Measurements from ENCODE around the gene NAA20. TPM values are rescaled to one million over a fixed set of nuclear protein-coding genes. Genes with fewer than 3 reads are reported as not detected.
A peak's percentile ranks its signal among the peaks of the same experiment; 100 is the strongest.

The NAA20 gene
- total and polyA plus RNA-seq, 7 donors: 26.3 to 74.2 (median 44.9) TPM

- intact Hi-C loops (cut with DNase I): loop anchor here (2.0 to 5.0 kb wide), 3 partner anchors 17 to 301 kb away; no protein-coding TSS in a partner anchor
- H3K36me3 ChIP-seq: peaks cover 10 to 38% (median 16%) of the 10 kb centered on the region in 4 donors
Observed at GRCh38 chr20:19993958-19994669, 23.0 kb upstream of the NAA20 start.

GRCh38 chr20:19995220-19995863 lies 21.8 kb upstream of the NAA20 start:
- H3K4me3 ChIP-seq: no peak overlapping the region
- 40 to 41% methylated on average over 5 of the region's 5 CpGs for WGBS, 2 donors
- no peak for DNase-seq
- no peaks in the 10 kb centered on the region for H3K27me3 ChIP-seq
- TF ChIP-seq POLR2AphosphoS5 (IDR thresholded peaks at IDR 0.05): no peak
- TF ChIP-seq CTCF (IDR thresholded peaks at IDR 0.05): peak; percentile 49 to 83 (median 72)
- H3K4me1 ChIP-seq: peaks cover 0 to 71% (median 47%) of the 10 kb centered on the region in 4 donors
- H3K9me3 ChIP-seq: no peaks in the 10 kb centered on the region
- H3K27ac ChIP-seq: peak overlapping the region in 3 of 4 donors; percentile 76 to 87 (median 83)
- H3K36me3 ChIP-seq: peaks cover 15 to 50% (median 22%) of the 10 kb centered on the region in 4 donors
- intact Hi-C loops (cut with DNase I): loop anchor here (1.0 to 2.0 kb wide), 3 partner anchors 19 to 303 kb away; no protein-coding TSS in a partner anchor

More at GRCh38 chr20:19993958-19994669, 23.0 kb upstream of the NAA20 start:
- no peaks in the 10 kb centered on the region for H3K27me3 ChIP-seq
- no peak for TF ChIP-seq POLR2A (IDR thresholded peaks at IDR 0.05)
- TF ChIP-seq CTCF (IDR thresholded peaks at IDR 0.05): no peak
- peak in 2 of 4 donors; percentile 67 for TF ChIP-seq POLR2AphosphoS5 (IDR thresholded peaks at IDR 0.05)
- H3K27ac ChIP-seq: peak overlapping the region; percentile 76 to 87 (median 84)
- peak overlapping the region in 1 of 4 donors; percentile 6 for H3K4me3 ChIP-seq
- 77 to 78% methylated on average over 12 of the region's 12 CpGs for WGBS, 2 donors
- no peaks in the 10 kb centered on the region for H3K9me3 ChIP-seq
- H3K4me1 ChIP-seq: peaks cover 0 to 62% (median 45%) of the 10 kb centered on the region in 4 donors
- peak; percentile 82 for DNase-seq

GRCh38 chr20:19996222-19996621 lies 20.9 kb upstream of the NAA20 start:
- Histone ChIP-seq H3K27me3 (no peaks in the 10 kb centered on the region), H3K4me1 (peaks cover 0 to 65% (median 47%) of the 10 kb centered on the region in 4 donors), H3K27ac (peak overlapping the region in 3 of 4 donors; percentile 51 to 87 (median 63)), H3K9me3 (no peaks in the 10 kb centered on the region), H3K36me3 (peaks cover 15 to 54% (median 26%) of the 10 kb centered on the region in 4 donors), H3K4me3 (no peak overlapping the region)
- intact Hi-C loops (cut with DNase I): no loop called here
- WGBS, 2 donors: 89 to 91% methylated on average over 8 of the region's 8 CpGs
- TF ChIP-seq CTCF (IDR thresholded peaks at IDR 0.05) (no peak), EP300 (IDR thresholded peaks at IDR 0.05) (no peak), POLR2AphosphoS5 (IDR thresholded peaks at IDR 0.05) (no peak), POLR2A (IDR thresholded peaks at IDR 0.05) (no peak)
- DNase-seq: no peak

- Histone ChIP-seq H3K36me3 (peaks cover 15 to 58% (median 26%) of the 10 kb centered on the region in 4 donors), H3K27me3 (no peaks in the 10 kb centered on the region), H3K4me1 (peaks cover 0 to 60% (median 45%) of the 10 kb centered on the region in 4 donors), H3K27ac (peak overlapping the region; percentile 27 to 87 (median 57)), H3K9me3 (no peaks in the 10 kb centered on the region), H3K4me3 (no peak overlapping the region)
- intact Hi-C loops (cut with DNase I): no loop called here
- DNase-seq: no peak
- TF ChIP-seq EP300 (IDR thresholded peaks at IDR 0.05): no peak
- TF ChIP-seq CTCF (IDR thresholded peaks at IDR 0.05): no peak
- TF ChIP-seq POLR2A (IDR thresholded peaks at IDR 0.05): no peak
- TF ChIP-seq POLR2AphosphoS5 (IDR thresholded peaks at IDR 0.05): peak in 2 of 4 donors; percentile 14
- 67 to 78% methylated on average over 9 of the region's 9 CpGs for WGBS, 2 donors
Observed at GRCh38 chr20:19996917-19997316, 20.2 kb upstream of the NAA20 start.
